T-cell (primary cell): ENCODE measurements around the gene TMC1. TPM values are rescaled to one million over a fixed set of nuclear protein-coding genes. Genes with fewer than 3 reads are reported as not detected.
A peak's percentile ranks its signal among the peaks of the same experiment; 100 is the strongest.
"Not testable (repeated sequence)": the region's sequence is repeated elsewhere in the genome, so short reads cannot be mapped to it uniquely, and the experiment has no call there.

Experiments
- ATAC-seq, 4 experiments: fragments of 200-7000 bp in 3 of 4; fragments of 150-1000 bp in 1 of 4; cut with Tn5 transposase; replicated peaks in 1 of 4; 1 replicate in 3 of 4; 2 replicates in 1 of 4; pipeline ENCODE4 v1.10.0; 2021; ENCODE audit warnings: moderate library complexity in 3 of 4, mild to moderate bottlenecking in 2 of 4, moderate number of reproducible peaks in 1 of 4
- CTCF ChIA-PET, 2 donors: fragments of 300-600 bp; sonication (Branson Sonifier 250); formaldehyde crosslinking; loops; one replicate each; lab custom pipeline; 2022; ENCODE audit warnings: antibody characterized with exemption in 2 of 2; lab: Charles Lee
- POLR2A ChIA-PET, 2 donors: fragments of 300-600 bp; sonication (Branson Sonifier 250); formaldehyde crosslinking; loops; one replicate each; lab custom pipeline; 2022; ENCODE audit warnings: antibody characterized with exemption in 2 of 2; lab: Charles Lee
- DNase-seq, 35 experiments: peaks; one replicate each; pipeline versions ENCODE4 v3.0.0 to v3.0.0-alpha.2; 2013 to 2023
- H3K27ac ChIP-seq: one replicate; pipeline ENCODE4 v1.5.1; 2013; ENCODE audit warnings: low read length
- H3K27me3 ChIP-seq, 2 experiments: replicated peaks in 1 of 2; 1 replicate in 1 of 2; 2 replicates in 1 of 2; pipeline versions ENCODE4 v1.6.1 to v1.7.0; 2013; ENCODE audit warnings: low read length in 1 of 2, mixed read lengths in 1 of 2; ENCODE audit not compliant: control insufficient read depth in 2 of 2, insufficient read depth in 2 of 2; ENCODE audit errors: extremely low read depth in 1 of 2
- H3K36me3 ChIP-seq, 2 donors: 1 replicate in 1 of 2; 2 replicates in 1 of 2; pipeline versions ENCODE4 v1.6.1 to v1.7.0; 2013; ENCODE audit warnings: low read length in 1 of 2; ENCODE audit not compliant: control insufficient read depth in 2 of 2, insufficient read depth in 1 of 2; ENCODE audit errors: extremely low read depth in 1 of 2
- H3K4me1 ChIP-seq, 2 experiments: 1 replicate in 1 of 2; 2 replicates in 1 of 2; pipeline versions ENCODE4 v1.6.1 to v1.7.0; 2013; ENCODE audit warnings: low read length in 2 of 2, mixed read lengths in 1 of 2; ENCODE audit not compliant: insufficient read depth in 2 of 2, control insufficient read depth in 1 of 2; ENCODE audit errors: extremely low read depth in 1 of 2
- H3K4me3 ChIP-seq, 2 donors: 1 replicate in 1 of 2; 2 replicates in 1 of 2; pipeline versions ENCODE4 v1.5.1 to v1.7.0; 2013; ENCODE audit warnings: mild to moderate bottlenecking in 2 of 2, low read length in 1 of 2, moderate library complexity in 1 of 2; ENCODE audit not compliant: control insufficient read depth in 1 of 2; ENCODE audit errors: extremely low read depth in 1 of 2
- H3K9me3 ChIP-seq: 2 replicates; pipeline ENCODE4 v1.7.0; 2013
- H3K27ac Mint-ChIP-seq, 2 donors: one replicate each; pipeline ENCODE4 v1.8.0; 2020 to 2021; ENCODE audit warnings: mild to moderate bottlenecking in 2 of 2, mixed read lengths in 2 of 2
- H3K27me3 Mint-ChIP-seq, 2 donors: one replicate each; pipeline ENCODE4 v1.8.0; 2021 to 2022; ENCODE audit warnings: mixed read lengths in 2 of 2
- H3K36me3 Mint-ChIP-seq: one replicate; pipeline ENCODE4 v1.8.0; 2021; ENCODE audit warnings: mixed read lengths
- H3K4me1 Mint-ChIP-seq, 3 donors: one replicate each; pipeline ENCODE4 v1.8.0; 2020 to 2022; ENCODE audit warnings: mixed read lengths in 3 of 3, mild to moderate bottlenecking in 1 of 3
- H3K4me3 Mint-ChIP-seq, 3 donors: one replicate each; pipeline ENCODE4 v1.8.0; 2020 to 2022; ENCODE audit warnings: mild to moderate bottlenecking in 3 of 3, mixed read lengths in 3 of 3, moderate library complexity in 3 of 3
- H3K9me3 Mint-ChIP-seq, 3 donors: one replicate each; pipeline ENCODE4 v1.8.0; 2020 to 2022; ENCODE audit warnings: mixed read lengths in 3 of 3
- WGBS: methylation state at CpG from one replicate; pipeline ENCODE4 v1.1.5; 2013; ENCODE audit warnings: missing lambda C conversion rate; ENCODE audit not compliant: insufficient coverage; 5-methylcytosine and 5-hydroxymethylcytosine counted together
- total RNA-seq, 35 experiments: library from RNA in 6 of 35; stranded (reverse) in 6 of 35; fragments of 120-200 nt in 1 of 35; gene quantifications; one replicate each; pipeline versions ENCODE4 v1.2.1 to v1.2.4 and lab custom pipeline; 2013 to 2026

Gene TMC1
- total RNA-seq, 5 donors from 2014 or later (not counting 1 experiment from before 2014, with no cell fraction given): not detected

DNA sequence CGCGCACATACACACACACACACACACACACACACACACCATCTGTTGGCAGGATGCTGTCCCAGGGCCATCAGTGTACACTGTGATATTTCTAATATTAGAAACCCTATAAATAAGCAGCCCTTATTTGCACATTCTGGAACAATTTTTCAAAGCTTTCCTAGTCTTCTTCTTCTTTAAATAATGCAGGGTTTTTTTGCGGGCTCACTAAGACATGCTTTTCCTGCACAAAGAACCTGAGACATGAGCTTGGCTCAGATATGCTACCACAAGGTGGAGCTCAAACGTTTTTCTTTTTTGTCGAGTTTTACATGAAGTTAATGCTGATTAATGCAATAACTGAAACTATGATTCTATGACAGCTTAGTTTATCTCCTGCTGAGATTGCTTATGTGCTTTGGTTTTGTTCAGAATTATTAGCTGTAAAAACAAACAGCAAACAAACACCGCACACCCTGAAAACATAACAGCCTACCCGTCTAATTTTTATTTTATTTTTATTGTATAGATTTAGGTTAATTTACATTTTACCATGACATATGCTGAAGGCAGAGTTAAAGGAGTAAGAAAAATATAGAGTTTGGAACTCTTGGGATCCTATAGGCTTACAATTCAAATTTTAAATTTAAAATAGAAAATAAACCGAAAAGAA, 335.7 kb downstream of the TMC1 start:
- 60% methylated on average over 1 of the region's 8 CpGs for WGBS
- H3K27ac ChIP-seq: no peak overlapping the region
- peak in 1 of 35 experiments; percentile 24 for DNase-seq

DNA sequence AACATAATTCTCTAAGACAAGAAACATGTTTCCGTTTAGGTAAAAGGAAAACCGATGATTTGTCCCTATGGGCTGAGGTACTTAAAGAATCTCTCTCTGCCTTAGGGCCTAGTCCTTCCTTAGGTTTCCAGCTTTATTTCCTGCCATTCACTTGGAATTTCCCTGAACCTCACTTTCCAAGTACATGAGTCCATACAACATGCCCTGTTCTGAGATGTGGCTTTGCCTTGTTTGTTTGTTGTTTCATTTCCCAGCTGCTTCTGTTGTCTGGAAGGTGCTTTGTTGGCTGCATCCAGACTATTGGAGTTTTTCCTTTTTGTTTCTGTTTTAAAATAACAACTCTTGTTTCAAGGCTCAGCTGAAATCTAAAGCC, 336.2 kb downstream of the TMC1 start:
- POLR2A ChIA-PET: no interaction called here
- CTCF ChIA-PET: interaction anchor here in 1 of 2 donors (0.9 to 1.0 kb wide), 2 partner anchors 165 to 343 kb away, joined by 3 to 5 read pairs; no protein-coding TSS in a partner anchor
- Mint-ChIP-seq H3K36me3 (no peaks in the 10 kb centered on the region), H3K4me3 (no peak overlapping the region), H3K27ac (no peak overlapping the region), H3K4me1 (no peaks in the 10 kb centered on the region), H3K9me3 (no peaks in the 10 kb centered on the region), H3K27me3 (peaks cover 0 to 1% of the 10 kb centered on the region in 2 donors)
- no peak overlapping the region for H3K4me3 ChIP-seq
- no peaks in the 10 kb centered on the region for H3K27me3 ChIP-seq
- WGBS: 100% methylated on average over 1 of the region's 2 CpGs
- H3K27ac ChIP-seq: no peak overlapping the region
- no peaks in the 10 kb centered on the region for H3K4me1 ChIP-seq
- ATAC-seq: no peak
- no peak for DNase-seq
- no peaks in the 10 kb centered on the region for H3K9me3 ChIP-seq
- no peaks in the 10 kb centered on the region for H3K36me3 ChIP-seq

More for the DNA sequence above, 335.7 kb downstream of the TMC1 start:
- Mint-ChIP-seq H3K4me3 (no peak overlapping the region), H3K4me1 (no peaks in the 10 kb centered on the region), H3K27me3 (no peaks in the 10 kb centered on the region), H3K9me3 (no peaks in the 10 kb centered on the region), H3K27ac (no peak overlapping the region), H3K36me3 (no peaks in the 10 kb centered on the region)
- H3K4me3 ChIP-seq: no peak overlapping the region
- no peaks in the 10 kb centered on the region for H3K27me3 ChIP-seq
- H3K4me1 ChIP-seq: no peaks in the 10 kb centered on the region
- ATAC-seq: no peak
- no peaks in the 10 kb centered on the region for H3K36me3 ChIP-seq
- CTCF ChIA-PET: interaction anchor here in 1 of 2 donors (1.0 kb wide), 1 partner anchor 166 kb away, joined by 5 read pairs; no protein-coding TSS in a partner anchor
- H3K9me3 ChIP-seq: no peaks in the 10 kb centered on the region
- POLR2A ChIA-PET: no interaction called here

DNA sequence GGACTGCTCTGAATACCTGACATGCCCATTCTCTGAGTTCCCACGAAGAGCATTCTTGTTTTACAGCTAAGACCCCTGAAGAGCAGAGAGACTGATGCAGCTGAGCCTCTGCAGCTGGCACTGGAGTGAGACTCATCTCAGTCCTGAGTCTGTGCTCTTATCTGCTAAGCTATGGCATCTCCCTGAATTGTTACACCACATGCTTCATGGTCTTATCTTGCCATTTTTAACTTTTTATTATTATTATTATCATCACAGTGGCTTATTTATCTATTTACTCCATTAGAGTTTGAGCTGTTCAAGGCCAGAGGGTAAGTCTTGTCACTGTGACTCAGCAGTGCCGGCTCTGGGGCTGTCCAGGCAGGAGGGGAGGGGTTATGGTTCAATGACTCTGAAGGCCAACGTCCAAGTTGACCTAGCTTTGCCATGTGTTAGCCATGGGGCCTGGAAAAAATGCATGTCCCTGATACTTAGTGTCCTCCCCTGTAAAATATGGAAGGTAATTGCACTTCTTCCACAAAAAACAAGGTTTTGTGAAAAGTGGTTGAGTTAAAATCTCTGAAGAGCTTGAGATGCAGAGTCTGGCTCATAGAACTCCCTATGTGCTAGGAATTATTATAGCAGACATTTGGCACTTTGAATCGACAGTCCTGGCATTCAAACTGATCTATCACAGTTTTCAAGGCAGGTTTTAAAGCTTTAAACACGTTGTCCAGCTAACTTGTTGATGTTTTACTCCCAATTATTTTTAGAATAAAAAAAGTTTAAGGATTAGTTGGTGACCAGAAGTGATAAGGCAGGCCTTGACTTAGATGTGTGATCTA, 336.9 kb downstream of the TMC1 start:
- Histone ChIP-seq H3K27me3 (no peaks in the 10 kb centered on the region), H3K4me3 (no peak overlapping the region), H3K36me3 (no peaks in the 10 kb centered on the region), H3K27ac (no peak overlapping the region), H3K9me3 (no peaks in the 10 kb centered on the region), H3K4me1 (no peaks in the 10 kb centered on the region)
- ChIA-PET CTCF (interaction anchor here in 1 of 2 donors (0.9 kb wide), 1 partner anchor 342 kb away, joined by 3 read pairs; no protein-coding TSS in a partner anchor), POLR2A (interaction anchor here in 1 of 2 donors (0.6 kb wide), 1 partner anchor 13 kb away, joined by 4 read pairs; no protein-coding TSS in a partner anchor)
- WGBS: 15% methylated on average over 1 of the region's 5 CpGs
- no peak for DNase-seq
- H3K9me3 Mint-ChIP-seq: no peaks in the 10 kb centered on the region
- no peak overlapping the region for H3K4me3 Mint-ChIP-seq
- no peak for ATAC-seq
- no peaks in the 10 kb centered on the region for H3K4me1 Mint-ChIP-seq
- no peaks in the 10 kb centered on the region for H3K36me3 Mint-ChIP-seq
- no peak overlapping the region for H3K27ac Mint-ChIP-seq
- peaks cover 2 to 6% of the 10 kb centered on the region in 2 donors for H3K27me3 Mint-ChIP-seq

DNA sequence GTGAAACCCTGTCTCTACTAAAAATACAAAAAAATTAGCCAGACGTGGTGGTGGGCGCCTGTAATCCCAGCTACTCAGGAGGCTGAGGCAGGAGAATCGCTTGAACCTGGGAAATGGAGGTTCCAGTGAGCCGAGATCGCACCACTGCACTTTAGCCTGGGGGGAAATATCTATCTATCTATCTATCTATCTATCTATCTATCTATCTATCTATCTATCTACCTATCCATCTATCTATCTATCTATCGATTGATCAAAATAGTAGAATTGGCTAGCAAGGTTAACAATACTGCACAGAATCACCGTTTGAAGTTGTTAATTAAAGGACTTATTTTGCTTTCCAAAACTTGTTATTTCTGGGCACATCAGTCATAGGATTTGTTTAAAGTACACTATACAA, 341.4 kb downstream of the TMC1 start:
- H3K27me3 Mint-ChIP-seq, H3K9me3 Mint-ChIP-seq, H3K4me3 Mint-ChIP-seq, POLR2A ChIA-PET, H3K27ac Mint-ChIP-seq, H3K4me1 ChIP-seq, H3K36me3 ChIP-seq, H3K9me3 ChIP-seq, ATAC-seq, H3K36me3 Mint-ChIP-seq, H3K27me3 ChIP-seq, CTCF ChIA-PET, H3K27ac ChIP-seq, DNase-seq, H3K4me3 ChIP-seq, H3K4me1 Mint-ChIP-seq: not testable (repeated sequence)
- WGBS: no CpG with 5 or more reads among the region's 7 CpGs

DNA sequence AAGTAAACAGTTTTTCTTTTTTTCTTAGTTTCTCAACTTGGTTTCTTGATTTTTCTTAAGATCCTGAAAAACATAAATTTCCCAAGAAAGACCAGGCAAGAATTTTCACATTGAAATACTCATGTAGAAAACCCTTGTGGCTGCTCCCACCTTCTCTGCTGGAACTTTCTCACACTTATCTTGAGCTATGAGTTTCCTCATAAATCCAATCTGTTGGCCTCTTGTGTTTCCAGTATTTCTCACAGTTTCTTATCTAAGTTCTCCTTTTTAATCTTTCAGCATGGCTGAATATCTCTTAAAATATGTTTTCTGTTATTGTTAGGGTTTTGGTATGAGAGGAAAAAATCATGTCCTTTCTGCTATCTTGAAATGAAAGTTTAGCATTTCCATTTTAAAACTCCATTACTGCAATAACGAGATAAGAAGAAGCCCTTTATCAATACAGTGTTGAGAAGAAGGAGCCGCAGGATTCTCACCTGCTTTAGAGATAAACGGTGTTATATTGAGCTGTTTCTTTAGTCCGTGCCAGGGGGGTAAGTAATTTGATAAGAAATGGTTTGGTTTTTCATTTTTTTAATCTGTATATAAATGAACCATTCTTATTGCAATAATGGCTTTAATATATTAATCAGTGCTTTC, 342.2 kb downstream of the TMC1 start:
- no peak overlapping the region for H3K4me3 Mint-ChIP-seq
- H3K4me1 ChIP-seq: no peaks in the 10 kb centered on the region
- ChIA-PET CTCF (no interaction called here), POLR2A (no interaction called here)
- no CpG with 5 or more reads among the region's 4 CpGs for WGBS
- H3K27ac Mint-ChIP-seq: no peak overlapping the region
- no peak overlapping the region for H3K27ac ChIP-seq
- H3K27me3 ChIP-seq: no peaks in the 10 kb centered on the region
- peaks cover 0 to 3% (median 0%) of the 10 kb centered on the region in 3 donors for H3K9me3 Mint-ChIP-seq
- H3K36me3 Mint-ChIP-seq: no peaks in the 10 kb centered on the region
- ATAC-seq: no peak
- no peaks in the 10 kb centered on the region for H3K9me3 ChIP-seq
- no peak overlapping the region for H3K4me3 ChIP-seq
- no peaks in the 10 kb centered on the region for H3K36me3 ChIP-seq
- H3K27me3 Mint-ChIP-seq: peaks cover 3 to 6% of the 10 kb centered on the region in 2 donors
- DNase-seq: no peak
- no peaks in the 10 kb centered on the region for H3K4me1 Mint-ChIP-seq

DNA sequence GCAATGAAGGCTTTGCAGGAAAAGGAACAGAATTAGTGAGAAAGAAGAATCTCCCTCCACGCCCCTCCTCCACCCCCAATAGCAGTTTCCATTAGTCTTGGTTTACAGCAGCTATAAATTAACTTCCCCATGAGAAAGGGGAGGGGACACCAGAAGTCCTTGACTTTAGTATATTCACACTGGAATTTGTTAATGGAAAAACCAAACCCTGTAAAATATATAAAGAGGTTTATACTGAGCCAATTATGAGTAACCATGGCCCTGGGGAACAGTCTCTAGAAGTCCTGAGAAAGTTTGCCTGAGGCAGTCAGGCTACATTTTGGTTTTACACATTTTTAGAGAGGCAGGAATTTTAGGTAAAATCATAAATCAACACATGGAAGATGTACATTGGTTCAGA, 342.9 kb downstream of the TMC1 start:
- H3K36me3 Mint-ChIP-seq: no peaks in the 10 kb centered on the region
- H3K4me1 ChIP-seq: no peaks in the 10 kb centered on the region
- H3K9me3 Mint-ChIP-seq: peaks cover 0 to 3% (median 0%) of the 10 kb centered on the region in 3 donors
- no peak overlapping the region for H3K27ac ChIP-seq
- no CpG with 5 or more reads among the region's 1 CpG for whole genome bisulfite sequencing
- H3K9me3 ChIP-seq: no peaks in the 10 kb centered on the region
- peaks cover 3 to 6% of the 10 kb centered on the region in 2 donors for H3K27me3 Mint-ChIP-seq
- ATAC-seq (no peak), DNase-seq (no peak)
- no peaks in the 10 kb centered on the region for H3K36me3 ChIP-seq
- H3K4me1 Mint-ChIP-seq: no peaks in the 10 kb centered on the region
- POLR2A ChIA-PET: no interaction called here
- CTCF ChIA-PET: no interaction called here
- no peak overlapping the region for H3K4me3 Mint-ChIP-seq
- H3K27me3 ChIP-seq: no peaks in the 10 kb centered on the region
- no peak overlapping the region for H3K27ac Mint-ChIP-seq
- H3K4me3 ChIP-seq: no peak overlapping the region
